SU-DHL-6 (cell line): ENCODE results near the gene SPARC.

ENCODE experiments used
- H2AFZ ChIP-seq: fragments of 200-600 bp; sonication (generic); 2 replicates; pipeline ENCODE4 v1.6.1; 2014; ENCODE audit warnings: low read depth, mild to moderate bottlenecking, moderate library complexity, mixed read lengths, antibody characterized with exemption, low read length; ENCODE audit not compliant: severe bottlenecking
- H3F3A ChIP-seq: fragments of 200-600 bp; shearing (Covaris generic); 2 replicates; pipeline ENCODE4 v1.6.0; 2016; ENCODE audit warnings: antibody characterized with exemption, mild to moderate bottlenecking; ENCODE audit not compliant: insufficient read depth
- H3K27ac ChIP-seq: fragments of 200-600 bp; sonication (generic); 2 replicates; pipeline ENCODE4 v1.5.1; 2016; ENCODE audit warnings: low read depth, mild to moderate bottlenecking, low read length, moderate library complexity, mixed read lengths
- H3K27me3 ChIP-seq: fragments of 200-600 bp; sonication (generic), shearing (Covaris generic); 2 replicates; pipeline ENCODE4 v1.6.0; 2014; ENCODE audit warnings: mild to moderate bottlenecking, low read length
- H3K36me3 ChIP-seq: fragments of 200-600 bp; sonication (generic); 2 replicates; pipeline ENCODE4 v1.6.1; 2014; ENCODE audit warnings: mild to moderate bottlenecking, low read length, mixed read lengths
- H3K4me2 ChIP-seq: fragments of 300-600, 200-600 bp; shearing (Covaris generic), sonication (generic); 2 replicates; pipeline ENCODE4 v1.6.0; 2014; ENCODE audit warnings: low read length, low read depth, mild to moderate bottlenecking; ENCODE audit not compliant: poor library complexity, severe bottlenecking
- H3K4me3 ChIP-seq: fragments of 200-600 bp; sonication (generic); 2 replicates; pipeline ENCODE4 v1.5.1; 2014; ENCODE audit warnings: antibody characterized with exemption, low read length, mild to moderate bottlenecking, mixed read lengths; ENCODE audit not compliant: insufficient read depth, poor library complexity, severe bottlenecking
- H3K79me2 ChIP-seq: fragments of 200-600 bp; sonication (generic); 2 replicates; pipeline ENCODE4 v1.6.1; 2014; ENCODE audit warnings: mild to moderate bottlenecking, low read length, moderate library complexity; ENCODE audit not compliant: insufficient read depth
- H3K9ac ChIP-seq: fragments of 200-600 bp; sonication (generic); 2 replicates; pipeline ENCODE4 v1.7.0; 2014; ENCODE audit warnings: mild to moderate bottlenecking, low read length
- H3K9me2 ChIP-seq: fragments of 200-600 bp; sonication (generic); replicated peaks from 2 replicates; pipeline ENCODE4 v1.6.1; 2014; ENCODE audit warnings: low read length; ENCODE audit not compliant: insufficient read depth
- H3K9me3 ChIP-seq: fragments of 200-600 bp; sonication (generic); 2 replicates; pipeline ENCODE4 v1.6.1; 2014; ENCODE audit warnings: low read length, mixed read lengths; ENCODE audit not compliant: insufficient read depth
- H4K20me1 ChIP-seq: fragments of 200-600 bp; sonication (generic); 2 replicates; pipeline ENCODE4 v1.6.1; 2014; ENCODE audit warnings: low read depth, mild to moderate bottlenecking, antibody characterized with exemption, low read length, moderate library complexity, mixed read lengths
- EZH2phosphoT487 ChIP-seq: fragments of 200-600 bp; sonication (generic), shearing (Covaris generic); conservative IDR thresholded peaks from 2 replicates; pipeline ENCODE4 v1.6.1; 2018; ENCODE audit warnings: mild to moderate bottlenecking, antibody characterized with exemption, low read length, moderate library complexity, mixed read lengths
- TF ChIP-seq, protein P1 (sequence below): fragments of 200-600 bp; sonication (generic); IDR thresholded peaks from one replicate; pipeline ENCODE4 v1.5.1; 2017; ENCODE audit warnings: antibody characterized with exemption, mild to moderate bottlenecking, low read length, moderate library complexity; ENCODE audit not compliant: insufficient read depth, poor library complexity, severe bottlenecking

Gene SPARC

DNA sequence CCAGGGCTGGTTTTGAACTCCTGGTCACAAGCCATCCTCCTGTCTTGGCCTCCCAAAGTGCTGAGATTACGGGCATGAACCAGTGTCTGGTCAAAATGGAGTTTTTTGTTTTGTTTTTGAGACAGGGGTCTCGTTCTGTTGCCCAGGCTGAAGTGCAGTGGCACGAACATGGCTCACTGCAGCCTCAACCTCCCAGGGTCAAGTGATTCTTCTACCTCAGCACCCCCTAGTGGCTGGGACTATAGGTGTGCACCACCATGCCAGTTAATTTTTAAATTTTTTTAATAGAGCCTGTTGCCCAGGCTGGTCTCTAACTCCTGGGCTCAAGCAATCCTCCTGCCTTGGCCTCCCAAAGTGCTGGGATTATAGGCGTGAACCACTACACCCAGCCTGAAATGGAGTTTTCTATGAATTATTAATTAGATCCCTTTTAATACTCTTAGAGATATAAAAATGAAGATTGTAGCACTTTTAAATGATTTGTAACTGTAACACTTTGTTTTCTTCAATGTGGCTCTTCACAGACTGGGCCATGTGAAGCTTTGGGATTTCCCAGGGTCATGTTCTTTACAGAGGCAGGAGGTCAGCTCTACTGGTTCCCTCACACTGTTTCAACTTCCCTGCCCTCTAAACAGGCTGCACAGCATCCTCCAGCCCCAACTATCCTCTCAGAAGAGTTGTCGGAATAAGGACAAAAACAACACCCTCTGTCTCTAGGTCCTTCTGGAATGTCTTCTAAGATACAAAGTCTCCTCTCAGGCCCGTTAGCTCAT lies 32.7 kb upstream of the SPARC start:
- H3K27me3 ChIP-seq: no peaks in the 10 kb centered on the region
- no peaks in the 10 kb centered on the region for H3K36me3 ChIP-seq
- H3K4me2 ChIP-seq: no peak overlapping the region
- no peak overlapping the region for H3K4me3 ChIP-seq
- H3K9me2 ChIP-seq: no peaks in the 10 kb centered on the region
- no peaks in the 10 kb centered on the region for H3F3A ChIP-seq
- H3K9ac ChIP-seq: no peak overlapping the region
- no peak for TF ChIP-seq EZH2phosphoT487
- TF ChIP-seq, protein P1, sequence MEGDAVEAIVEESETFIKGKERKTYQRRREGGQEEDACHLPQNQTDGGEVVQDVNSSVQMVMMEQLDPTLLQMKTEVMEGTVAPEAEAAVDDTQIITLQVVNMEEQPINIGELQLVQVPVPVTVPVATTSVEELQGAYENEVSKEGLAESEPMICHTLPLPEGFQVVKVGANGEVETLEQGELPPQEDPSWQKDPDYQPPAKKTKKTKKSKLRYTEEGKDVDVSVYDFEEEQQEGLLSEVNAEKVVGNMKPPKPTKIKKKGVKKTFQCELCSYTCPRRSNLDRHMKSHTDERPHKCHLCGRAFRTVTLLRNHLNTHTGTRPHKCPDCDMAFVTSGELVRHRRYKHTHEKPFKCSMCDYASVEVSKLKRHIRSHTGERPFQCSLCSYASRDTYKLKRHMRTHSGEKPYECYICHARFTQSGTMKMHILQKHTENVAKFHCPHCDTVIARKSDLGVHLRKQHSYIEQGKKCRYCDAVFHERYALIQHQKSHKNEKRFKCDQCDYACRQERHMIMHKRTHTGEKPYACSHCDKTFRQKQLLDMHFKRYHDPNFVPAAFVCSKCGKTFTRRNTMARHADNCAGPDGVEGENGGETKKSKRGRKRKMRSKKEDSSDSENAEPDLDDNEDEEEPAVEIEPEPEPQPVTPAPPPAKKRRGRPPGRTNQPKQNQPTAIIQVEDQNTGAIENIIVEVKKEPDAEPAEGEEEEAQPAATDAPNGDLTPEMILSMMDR: peak; percentile 34
- H3K27ac ChIP-seq: no peak overlapping the region
- no peaks in the 10 kb centered on the region for H3K79me2 ChIP-seq
- H2AFZ ChIP-seq: no peak overlapping the region
- H4K20me1 ChIP-seq: no peaks in the 10 kb centered on the region
- H3K9me3 ChIP-seq: no peaks in the 10 kb centered on the region

DNA sequence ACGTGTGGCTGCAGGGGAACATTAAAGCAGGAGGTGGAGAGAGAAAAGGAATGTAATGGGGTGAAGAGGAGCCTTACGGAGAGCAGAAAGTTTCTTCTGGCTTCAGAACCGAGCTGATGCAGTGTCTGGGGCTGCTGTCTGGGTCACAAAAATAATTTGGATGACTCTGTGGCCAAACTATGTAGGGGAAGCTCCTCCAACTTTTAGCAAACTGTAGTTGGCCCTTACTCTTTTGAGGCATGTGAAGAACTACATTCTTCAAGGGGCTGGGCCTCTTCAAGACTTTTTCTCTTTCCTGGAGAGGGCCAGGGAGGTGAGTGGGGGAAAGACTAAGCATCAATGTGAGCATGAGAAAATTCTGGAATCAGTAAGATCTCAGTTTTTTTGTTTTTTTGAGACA lies 31.9 kb upstream of the SPARC start:
- Histone ChIP-seq H3K4me3 (no peak overlapping the region), H4K20me1 (no peaks in the 10 kb centered on the region), H3K27ac (no peak overlapping the region), H3K36me3 (no peaks in the 10 kb centered on the region), H3K79me2 (no peaks in the 10 kb centered on the region), H3K9ac (no peak overlapping the region), H3K9me3 (no peaks in the 10 kb centered on the region), H2AFZ (no peak overlapping the region), H3F3A (no peaks in the 10 kb centered on the region), H3K9me2 (no peaks in the 10 kb centered on the region), H3K27me3 (no peaks in the 10 kb centered on the region), H3K4me2 (no peak overlapping the region)
- no peak for TF ChIP-seq EZH2phosphoT487
- TF ChIP-seq, protein P1: no peak

DNA sequence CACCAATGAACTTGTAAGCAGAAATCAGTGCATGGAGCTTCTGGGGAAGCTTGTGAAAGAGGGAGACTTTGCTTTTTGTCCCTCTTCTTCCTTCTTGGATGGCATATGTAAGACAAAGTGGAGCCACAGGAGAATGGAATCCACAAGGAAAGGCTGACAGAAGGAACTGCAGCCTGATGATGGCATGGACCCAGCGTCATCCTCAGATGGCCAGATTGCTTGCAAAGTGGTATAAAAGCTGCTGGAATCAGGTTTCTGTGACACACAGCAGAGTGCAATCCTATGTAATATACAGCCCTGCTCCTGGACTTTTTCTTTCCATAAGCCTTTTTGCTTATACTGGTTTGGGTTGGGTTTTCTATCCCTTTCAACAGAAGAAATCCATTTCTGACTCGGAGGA lies 31.4 kb upstream of the SPARC start:
- Histone ChIP-seq H3K4me2 (no peak overlapping the region), H3K79me2 (no peaks in the 10 kb centered on the region), H3K36me3 (no peaks in the 10 kb centered on the region), H3K4me3 (no peak overlapping the region), H3K27me3 (no peaks in the 10 kb centered on the region), H3K9ac (no peak overlapping the region), H4K20me1 (no peaks in the 10 kb centered on the region), H3K27ac (no peak overlapping the region), H3F3A (no peaks in the 10 kb centered on the region), H3K9me2 (no peaks in the 10 kb centered on the region), H3K9me3 (no peaks in the 10 kb centered on the region), H2AFZ (no peak overlapping the region)
- TF ChIP-seq, protein P1: no peak
- TF ChIP-seq EZH2phosphoT487: no peak
